Subcutaneous adipose tissue (tissue), 4 donors: ENCODE data around the gene NDOR1. TPM values are rescaled to one million over a fixed set of nuclear protein-coding genes. Genes with fewer than 3 reads are reported as not detected.

Experiments
- total RNA-seq, 4 donors: library from RNA; depleted of rRNA; stranded (reverse); fragments of >200 nt; gene quantifications; one replicate each; pipeline ENCODE4 v1.1.0, GENCODE V29; 2016
- TF ChIP-seq, protein P1 (sequence below): fragments of 450-650 bp; IDR thresholded peaks from one replicate; pipeline ENCODE4 v1.5.1; 2016; ENCODE audit warnings: low read depth, mild to moderate bottlenecking, control low read depth, antibody characterized with exemption, moderate library complexity

The NDOR1 gene
- total RNA-seq, 4 donors from 2014 or later = 2.6 to 6.2 (median 3.7) TPM

DNA sequence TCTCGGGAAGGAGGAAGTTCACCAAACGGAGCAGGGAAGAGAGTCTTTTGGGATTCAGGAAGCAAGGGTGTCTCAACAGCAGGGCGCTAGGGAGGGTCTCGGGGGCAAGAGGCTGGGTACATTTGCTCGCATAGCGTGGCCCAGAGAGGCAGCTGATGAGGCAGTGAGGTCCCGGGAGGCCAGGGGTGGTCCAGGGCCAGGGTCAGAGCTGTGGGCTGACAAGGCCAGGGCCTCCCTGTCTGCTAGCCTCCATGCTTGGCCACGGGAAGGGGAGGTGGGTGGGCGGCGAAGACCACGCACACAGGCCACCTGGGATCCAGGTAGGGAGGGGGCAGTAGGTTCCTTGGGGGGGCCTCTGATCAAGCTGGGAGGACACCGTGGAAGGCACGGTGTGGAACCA is 6.0 kb downstream of the NDOR1 start:
- TF ChIP-seq, protein P1, sequence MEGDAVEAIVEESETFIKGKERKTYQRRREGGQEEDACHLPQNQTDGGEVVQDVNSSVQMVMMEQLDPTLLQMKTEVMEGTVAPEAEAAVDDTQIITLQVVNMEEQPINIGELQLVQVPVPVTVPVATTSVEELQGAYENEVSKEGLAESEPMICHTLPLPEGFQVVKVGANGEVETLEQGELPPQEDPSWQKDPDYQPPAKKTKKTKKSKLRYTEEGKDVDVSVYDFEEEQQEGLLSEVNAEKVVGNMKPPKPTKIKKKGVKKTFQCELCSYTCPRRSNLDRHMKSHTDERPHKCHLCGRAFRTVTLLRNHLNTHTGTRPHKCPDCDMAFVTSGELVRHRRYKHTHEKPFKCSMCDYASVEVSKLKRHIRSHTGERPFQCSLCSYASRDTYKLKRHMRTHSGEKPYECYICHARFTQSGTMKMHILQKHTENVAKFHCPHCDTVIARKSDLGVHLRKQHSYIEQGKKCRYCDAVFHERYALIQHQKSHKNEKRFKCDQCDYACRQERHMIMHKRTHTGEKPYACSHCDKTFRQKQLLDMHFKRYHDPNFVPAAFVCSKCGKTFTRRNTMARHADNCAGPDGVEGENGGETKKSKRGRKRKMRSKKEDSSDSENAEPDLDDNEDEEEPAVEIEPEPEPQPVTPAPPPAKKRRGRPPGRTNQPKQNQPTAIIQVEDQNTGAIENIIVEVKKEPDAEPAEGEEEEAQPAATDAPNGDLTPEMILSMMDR = no peak

DNA sequence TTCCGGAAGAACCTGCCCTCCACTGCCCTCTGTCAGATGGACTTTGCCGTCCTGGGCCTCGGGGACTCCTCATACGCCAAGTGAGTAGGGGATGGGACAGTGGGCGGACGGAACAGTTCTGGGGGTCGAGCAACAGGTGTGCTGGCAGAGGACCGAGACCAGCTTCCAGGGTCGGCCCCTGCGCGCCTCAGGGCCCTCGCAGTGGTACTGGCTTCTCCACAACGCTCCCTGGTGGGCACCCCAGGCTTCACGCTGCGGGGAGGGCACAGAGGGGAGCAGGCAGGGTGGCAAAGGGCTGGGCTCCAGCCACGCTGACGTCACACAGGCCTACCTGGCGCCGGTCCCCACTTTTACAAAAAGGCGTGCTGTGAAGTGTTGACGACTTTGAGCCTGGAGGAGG is 7.0 kb downstream of the NDOR1 start:
- TF ChIP-seq, protein P1 = no peak

DNA sequence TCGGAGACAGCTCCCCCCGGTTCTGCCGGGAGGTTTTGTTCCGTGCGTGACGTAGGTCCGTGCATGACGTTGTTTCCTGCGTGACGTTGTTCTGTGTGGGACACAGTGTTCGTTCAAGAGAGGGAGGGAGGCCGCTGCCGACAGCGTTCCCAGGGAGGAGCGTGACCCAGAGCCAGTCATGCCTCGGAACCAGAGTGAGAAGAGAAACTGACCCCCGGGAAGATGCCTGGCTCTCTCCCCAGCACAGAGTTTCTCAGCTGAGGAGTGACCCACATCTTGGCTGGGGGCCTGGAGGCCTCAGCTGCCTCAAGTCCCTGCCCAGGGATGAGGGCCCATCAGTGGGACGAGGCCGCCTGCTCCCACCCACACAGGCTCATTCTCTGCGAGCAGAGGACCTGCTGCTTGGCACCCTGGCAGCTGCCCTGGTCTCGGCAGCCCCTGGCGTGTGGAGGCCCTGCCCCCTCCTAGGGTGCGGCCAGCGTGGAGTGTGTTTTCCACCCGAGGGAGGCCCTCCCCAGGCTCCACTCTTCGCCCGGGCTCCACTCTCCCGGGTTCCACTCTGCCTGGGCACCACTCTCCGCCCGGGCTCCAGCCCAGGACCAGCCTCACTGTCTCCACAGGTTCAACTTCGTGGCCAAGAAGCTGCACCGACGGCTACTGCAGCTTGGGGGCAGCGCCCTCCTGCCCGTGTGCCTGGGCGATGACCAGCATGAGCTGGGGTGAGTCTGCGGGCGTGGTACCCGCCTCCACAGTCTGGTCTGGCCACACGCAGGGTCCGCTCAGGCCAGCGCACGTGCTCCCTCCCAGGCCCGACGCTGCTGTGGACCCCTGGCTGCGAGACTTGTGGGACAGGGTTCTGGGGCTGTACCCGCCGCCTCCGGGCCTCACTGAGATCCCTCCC is 7.9 kb downstream of the NDOR1 start:
- TF ChIP-seq, protein P1 = no peak

DNA sequence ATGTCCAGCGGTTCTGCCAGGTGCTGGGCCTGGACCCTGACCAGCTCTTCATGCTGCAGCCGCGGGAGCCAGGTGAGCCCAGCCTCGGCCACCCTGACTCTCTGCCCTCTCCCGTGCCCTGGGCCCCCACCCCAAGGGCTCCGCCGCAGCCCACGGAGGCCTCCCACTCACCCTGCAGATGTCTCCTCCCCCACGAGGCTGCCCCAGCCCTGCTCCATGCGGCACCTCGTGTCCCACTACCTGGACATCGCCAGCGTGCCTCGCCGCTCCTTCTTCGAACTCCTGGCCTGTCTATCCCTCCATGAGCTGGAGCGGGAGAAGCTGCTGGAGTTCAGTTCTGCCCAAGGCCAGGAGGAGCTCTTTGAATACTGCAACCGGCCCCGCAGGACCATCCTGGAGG is 9.1 kb downstream of the NDOR1 start:
- TF ChIP-seq, protein P1 = no peak

DNA sequence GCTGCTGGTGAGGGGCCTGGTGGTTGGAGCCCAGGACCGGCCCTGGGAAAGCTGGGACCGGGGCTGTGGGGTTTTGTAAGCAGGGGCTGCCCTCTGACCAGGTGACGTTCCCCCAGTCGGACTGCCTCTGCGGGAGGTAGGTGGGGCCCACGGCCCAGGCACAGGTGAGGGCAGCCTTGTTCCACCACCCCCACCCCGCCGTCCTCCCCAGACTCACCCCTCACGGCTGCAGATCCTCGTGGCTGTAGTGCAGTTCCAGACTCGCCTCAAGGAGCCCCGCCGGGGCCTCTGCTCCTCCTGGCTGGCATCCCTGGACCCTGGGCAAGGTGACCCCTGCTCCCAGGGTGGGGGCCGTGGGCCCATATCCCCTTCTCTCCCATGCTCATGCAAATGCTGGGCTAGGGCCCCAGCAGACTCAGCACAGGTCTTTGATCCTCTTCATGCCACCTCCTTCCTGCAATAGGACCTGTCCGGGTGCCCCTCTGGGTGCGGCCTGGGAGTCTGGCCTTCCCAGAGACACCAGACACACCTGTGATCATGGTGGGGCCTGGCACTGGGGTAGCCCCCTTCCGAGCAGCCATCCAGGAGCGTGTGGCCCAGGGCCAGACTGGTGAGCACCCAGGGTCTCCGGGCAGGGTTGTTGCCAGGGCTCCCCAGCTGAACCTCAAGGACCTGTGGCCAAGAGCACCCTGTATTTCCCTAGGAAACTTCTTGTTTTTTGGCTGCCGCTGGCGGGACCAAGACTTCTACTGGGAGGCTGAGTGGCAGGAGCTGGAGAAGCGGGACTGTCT is 9.9 kb downstream of the NDOR1 start:
- TF ChIP-seq, protein P1 = no peak

DNA sequence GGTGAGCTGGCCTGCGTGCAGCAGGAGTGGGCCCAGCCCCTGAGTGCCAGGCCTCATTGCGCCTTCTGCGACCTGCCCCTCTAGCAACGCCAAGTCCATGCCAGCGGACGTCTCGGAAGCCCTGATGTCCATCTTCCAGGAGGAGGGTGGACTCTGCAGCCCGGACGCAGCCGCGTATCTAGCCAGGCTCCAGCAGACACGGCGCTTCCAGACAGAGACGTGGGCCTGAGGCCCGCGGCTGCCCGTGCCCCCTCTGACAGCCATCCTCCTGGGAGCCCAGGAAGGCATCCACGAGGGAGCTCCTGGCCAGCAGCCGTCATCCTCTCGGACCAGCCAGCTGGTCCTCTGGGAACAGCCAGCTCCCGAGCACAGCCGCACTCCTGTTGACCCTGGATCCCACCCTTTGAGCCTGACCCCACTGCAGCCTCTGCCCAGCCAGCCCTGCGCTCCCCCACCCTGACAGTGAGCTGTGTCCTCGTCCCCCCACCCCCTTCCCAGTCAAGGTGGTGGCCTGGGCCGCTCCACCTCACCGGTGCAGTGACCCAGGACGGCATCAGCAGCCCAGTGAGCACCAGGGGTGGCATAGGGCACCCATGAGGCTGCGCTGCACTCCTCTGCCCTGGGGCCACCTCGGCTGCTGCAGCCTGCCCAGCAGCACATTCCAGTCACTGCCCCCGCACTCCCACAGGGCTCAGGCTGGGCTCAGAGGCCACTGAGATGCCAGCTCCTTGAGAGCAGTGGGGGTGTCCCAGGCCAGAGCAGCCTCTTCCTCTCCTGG is 10.9 kb downstream of the NDOR1 start:
- TF ChIP-seq, protein P1 = no peak
